HG02642 (cell line): Measurements from ENCODE around the gene TRIM31.

Experiments used
- ATAC-seq: cut with Tn5 transposase; IDR thresholded peaks from one replicate; pipeline ENCODE4 v1.9.1; 2021; ENCODE audit warnings: mild to moderate bottlenecking; ENCODE audit not compliant: unreplicated experiment, poor library complexity

The TRIM31 gene

DNA sequence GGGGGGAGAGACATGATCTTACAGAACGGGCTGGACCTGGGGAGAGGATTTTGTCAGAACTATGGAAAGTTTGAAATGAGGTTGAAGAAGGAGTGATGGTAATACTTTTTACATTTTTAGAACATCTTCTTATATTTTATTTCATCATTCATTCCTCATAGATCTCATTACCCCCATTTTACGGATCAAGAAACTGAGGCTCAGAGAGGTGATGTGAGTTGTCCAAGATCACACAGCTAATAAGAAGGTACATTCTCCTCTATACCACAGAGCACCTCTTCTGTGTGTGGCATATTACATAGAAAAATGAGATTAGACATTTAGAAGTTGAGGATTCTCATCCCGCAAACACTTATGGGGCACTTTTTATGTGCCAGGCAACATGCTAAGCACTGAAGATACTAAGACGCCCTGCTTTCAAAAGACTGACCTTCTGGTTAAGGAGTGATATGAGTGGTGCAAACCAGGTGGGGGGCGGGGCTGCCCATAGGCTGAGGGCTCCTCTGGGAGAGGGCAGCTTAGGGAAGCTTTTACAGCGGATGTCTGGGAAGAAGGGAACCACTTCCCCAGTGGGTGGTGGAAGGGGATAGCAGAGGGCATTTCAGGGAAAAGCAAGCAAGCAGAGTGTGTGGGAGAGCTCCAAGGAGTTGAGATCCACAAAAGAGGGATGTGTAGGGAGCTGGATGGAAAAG lies 19.9 kb downstream of the TRIM31 start:
- no peak for ATAC-seq

DNA sequence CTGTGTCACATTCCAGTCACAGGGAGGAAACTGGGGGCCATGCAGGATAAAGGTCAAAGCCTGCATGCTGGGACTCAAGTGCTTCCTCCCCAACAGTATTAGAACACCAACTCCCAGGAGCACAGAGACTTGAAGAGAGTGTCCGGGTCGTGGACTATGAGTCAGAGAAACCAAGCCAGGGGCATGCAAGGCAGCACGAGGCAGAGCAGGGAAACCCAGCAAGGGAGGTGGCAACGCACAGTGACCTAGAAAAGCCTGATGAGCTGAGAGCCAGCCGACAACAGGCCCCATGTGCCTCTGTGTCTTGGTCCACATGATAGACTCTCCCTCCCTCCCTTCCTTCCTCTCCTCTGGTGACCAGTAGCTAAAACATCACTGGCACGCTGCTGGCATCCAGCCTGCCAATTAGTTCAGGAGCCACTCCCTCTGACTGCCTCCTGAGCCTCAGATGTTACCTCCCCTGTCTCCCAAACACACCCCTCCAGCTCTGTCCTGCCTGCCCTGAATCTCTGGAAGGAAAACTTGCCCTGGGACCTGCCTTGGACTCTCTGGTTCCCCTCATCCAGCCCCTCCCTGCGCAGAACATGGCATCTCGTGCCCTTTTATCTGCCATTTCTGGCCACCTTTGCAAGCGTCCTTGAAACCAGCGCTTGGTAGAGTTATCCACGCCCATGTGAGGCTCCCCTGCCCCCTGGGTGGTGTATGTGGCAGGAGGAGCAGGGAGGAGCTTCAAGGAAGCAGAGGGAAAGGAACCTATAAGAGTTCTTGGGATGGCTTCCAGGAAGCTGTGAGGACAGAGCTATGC lies 21.1 kb downstream of the TRIM31 start:
- no peak for ATAC-seq

DNA sequence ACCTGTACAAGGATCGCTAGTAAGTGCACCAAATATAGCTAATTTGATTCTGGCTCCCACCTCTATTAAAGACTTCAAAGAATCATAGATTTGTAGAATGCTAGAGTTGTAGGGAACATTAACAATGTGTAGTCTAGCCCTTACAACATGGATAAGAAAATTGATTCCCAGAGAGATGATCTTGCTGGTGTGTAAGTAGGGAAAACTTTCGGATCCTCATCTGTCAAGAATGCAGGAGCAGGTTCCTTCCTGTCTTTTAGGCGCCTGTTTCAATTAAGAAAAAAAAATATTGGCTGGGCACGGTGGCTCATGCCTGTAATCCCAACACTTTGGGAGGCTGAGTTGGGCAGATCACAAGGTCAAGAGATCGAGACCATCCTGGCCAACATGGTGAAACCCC lies 25.0 kb downstream of the TRIM31 start:
- ATAC-seq, result no peak

- no peak for ATAC-seq
Observed at GRCh38 chr6:30077218-30077617, 35.7 kb downstream of the TRIM31 start.

DNA sequence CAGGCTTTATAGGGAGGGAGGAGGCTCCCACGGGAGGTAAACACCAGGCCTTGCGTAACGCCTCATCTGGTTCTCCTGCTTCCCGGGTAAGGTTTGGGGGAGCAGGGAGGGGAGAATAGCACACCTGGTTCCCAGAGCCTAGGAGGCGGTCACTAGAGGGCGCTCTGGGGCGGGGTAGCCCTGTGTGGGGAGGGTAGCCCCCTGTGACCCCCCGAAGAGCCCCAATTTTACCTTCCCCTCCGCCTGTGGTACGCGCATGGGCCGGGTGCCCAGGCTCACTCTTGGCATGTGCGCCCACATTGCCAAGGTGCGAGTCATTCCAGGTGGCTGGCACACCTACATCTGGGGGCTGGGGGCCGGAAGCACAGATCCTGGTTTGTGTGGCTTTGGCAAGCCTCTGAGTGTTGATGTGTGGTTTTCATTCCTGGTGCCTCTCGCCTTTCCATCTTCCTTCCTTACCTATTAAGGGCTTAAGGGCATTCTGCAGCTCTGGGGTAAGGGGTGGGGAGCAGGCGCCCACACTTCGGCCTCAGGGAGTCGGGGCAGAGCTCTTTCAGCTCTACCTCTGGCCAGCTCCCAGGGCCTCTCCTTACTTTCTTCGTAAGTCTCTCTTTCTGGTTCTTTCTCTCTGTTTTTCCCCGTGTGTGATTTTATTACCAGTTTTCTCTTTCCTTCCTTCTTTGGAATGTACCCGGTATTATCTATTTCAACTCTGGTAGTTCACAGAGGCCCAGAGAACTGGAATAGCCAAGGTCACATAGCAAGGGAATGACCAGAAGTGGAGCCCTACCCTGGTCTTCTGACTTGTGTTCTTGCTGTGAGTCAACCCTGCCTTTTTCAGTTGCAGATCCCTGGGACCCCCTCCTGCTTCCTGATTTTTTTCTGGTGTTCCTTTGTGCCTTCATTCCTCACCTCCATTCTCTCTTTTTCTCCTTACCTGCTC lies 36.8 kb downstream of the TRIM31 start:
- ATAC-seq, result no peak

GRCh38 chr6:30075094-30075789 lies 37.6 kb downstream of the TRIM31 start, which contains the start of gene RNF39:
TSS of gene RNF39 (minus strand) at chr6:30075769. CDS start at chr6:30075585, 184 bp downstream.
- ATAC-seq, result no peak

DNA sequence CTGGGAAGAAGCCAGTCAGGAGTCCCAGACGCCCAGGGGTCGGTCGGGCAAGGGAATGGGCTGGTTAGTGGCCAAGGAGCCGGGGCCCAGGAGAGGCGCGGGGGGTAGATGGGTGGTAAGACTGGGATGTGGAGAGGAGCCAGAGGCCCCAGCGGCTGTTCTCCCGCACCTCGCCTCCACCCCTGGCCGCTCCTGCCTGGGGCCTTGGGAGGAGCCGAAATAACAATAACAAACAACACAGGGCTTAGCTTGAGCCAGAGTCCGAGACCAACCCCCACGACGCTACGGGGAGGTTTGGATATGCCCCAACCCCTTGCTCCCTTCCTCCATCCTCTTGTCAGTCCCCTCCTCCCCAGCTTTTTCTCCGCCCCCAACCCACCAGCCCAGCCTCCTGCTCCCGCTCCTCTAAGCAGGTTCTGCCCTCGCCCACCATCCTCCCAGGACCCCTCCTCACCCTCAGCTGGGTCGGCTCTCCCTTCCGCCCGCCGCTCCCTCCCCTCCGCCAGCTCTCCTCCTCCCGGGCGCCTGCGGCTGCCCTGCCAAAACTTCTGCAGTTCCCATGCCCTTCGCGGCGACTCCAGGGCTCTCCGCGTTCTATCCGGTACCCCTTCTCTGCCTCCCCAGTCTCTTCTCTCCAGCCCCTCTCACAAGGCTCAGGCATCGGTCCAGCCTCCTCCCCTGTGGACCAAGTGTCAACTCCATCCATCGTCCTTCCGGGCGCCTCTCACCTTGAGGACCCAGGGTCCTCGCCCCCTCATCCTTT lies 38.4 kb downstream of the TRIM31 start:
- ATAC-seq, result no peak

DNA sequence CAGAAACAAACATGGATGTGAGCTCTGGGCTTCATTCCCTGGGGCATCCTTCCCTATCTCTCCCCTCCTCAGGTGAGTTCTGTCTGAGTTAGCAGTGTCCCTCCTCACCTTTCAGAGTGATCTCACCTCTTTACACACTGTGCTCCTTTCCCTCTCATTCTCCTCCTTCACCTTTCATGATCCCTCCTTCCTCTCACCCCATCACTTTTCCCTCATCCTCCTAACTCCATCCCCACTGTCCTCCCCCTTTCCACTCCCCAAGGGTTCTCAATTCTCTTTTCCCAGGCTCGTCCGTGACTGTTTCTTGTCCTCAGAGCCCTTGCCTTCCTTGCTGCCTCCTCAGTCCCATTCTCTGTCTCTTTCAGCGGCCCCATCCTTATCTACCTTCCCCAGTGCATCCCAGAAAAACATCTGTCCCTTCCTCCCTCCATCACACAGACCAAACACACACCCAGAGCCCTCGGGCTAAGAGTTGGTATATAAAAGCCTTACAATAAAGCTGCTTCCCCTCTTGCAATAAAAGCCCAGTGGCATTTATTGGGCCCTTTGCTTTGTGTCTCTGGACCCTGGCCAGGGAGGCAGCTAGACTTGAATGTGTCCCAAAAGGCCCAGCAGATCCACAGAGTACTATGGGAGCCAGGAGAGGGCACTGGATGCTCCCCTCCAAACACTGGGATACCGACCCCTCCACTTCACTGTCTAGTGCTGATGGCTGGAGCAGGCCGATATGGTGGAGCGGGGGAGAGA lies 39.2 kb downstream of the TRIM31 start:
- no peak for ATAC-seq

DNA sequence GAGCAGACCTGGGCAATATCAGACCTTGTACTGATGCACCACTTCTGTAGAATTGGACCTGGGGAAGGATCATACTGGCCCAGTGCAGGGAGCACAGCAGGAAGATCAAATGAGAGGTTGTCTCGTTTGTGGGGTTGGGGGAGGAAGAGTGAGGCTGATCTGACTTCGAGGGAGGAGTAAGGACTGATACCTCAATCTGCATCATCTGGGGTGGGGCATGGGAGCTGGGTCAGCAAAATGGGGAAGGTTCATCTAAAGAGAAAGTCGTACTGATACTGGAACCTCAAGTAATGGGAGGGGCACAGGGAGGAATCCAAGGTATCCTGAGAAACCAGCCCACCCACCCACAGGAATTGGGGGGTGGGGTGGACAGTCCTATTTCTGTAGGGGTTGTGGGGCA lies 41.0 kb downstream of the TRIM31 start:
- ATAC-seq, result no peak

- no peak for ATAC-seq
Observed at GRCh38 chr6:30071081-30071818, 41.6 kb downstream of the TRIM31 start.

- no peak for ATAC-seq
Observed at GRCh38 chr6:30067460-30068139, 45.3 kb downstream of the TRIM31 start.

DNA sequence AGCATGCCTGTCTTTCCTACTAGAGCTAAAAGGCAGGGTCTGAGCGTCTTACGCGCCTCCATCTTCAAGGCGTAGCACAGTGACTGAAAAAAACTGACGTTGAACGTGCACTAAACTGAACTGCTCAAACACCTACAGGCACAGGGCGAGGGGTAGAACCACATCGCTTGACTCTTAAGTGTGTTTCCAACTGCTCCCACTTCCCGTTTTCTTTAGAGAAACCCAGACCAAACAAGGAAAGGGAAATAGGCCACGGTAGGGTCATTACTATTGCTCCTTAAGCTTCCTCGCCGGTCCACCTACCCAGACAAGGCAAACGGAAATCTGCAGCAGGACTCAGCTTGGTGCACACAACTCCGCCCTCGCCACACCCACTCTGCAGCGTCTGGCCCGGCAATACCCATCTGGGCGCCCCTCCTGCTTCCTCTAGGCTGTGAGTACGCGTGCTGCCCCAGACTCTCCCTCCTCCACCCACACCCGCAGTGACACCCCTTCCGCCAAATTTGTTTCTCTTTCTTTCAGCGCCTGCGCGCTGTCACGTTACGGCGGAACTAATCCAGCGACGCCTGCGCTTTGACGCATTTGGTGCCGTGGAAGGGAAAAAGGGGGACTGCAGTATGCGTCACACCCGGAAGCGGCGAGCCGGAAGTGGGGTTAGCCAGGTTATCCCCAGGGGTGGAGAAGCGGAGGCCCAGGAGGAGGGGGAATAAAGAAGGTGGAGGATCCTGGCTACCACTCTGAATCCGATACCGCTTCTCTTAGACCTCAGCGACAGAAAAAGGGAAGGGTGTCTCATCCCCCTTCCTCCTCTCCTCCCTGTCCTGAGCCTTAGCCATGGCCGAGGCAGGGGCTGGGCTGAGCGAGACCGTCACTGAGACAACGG lies 46.1 kb downstream of the TRIM31 start, which contains the start of gene PPP1R11:
Gene PPP1R11, plus strand, starts transcription at position 622 of the 883 bp plus-strand sequence. Its CDS starts 213 bp downstream, at position 835.
- ATAC-seq, result peak; percentile 97

DNA sequence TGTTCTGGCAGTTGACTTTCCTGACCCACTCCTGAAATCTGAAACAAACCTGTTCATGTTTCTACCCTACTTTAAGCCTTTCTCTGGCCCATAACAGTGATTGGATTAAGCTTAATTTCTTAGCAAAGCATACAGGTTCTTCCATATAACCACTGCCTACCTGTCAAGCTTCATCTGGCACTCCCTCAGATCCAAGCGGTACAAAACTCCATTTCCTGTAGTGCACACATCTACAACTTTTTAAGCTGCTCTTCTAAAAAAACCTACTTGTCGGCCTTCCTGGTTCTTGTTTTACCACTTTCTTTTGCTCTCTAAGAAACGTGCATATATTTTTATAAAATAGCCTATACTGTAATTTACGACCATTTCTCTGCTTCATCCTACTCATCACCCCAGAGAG lies 46.8 kb downstream of the TRIM31 start:
- no peak for ATAC-seq

- ATAC-seq, result no peak
Observed at GRCh38 chr6:30063315-30063714, 49.6 kb downstream of the TRIM31 start.

GRCh38 chr6:30062471-30063178 lies 50.3 kb downstream of the TRIM31 start:
- no peak for ATAC-seq
